Measurements from ENCODE around the gene RCOR2.

RCOR2 gene

DNA sequence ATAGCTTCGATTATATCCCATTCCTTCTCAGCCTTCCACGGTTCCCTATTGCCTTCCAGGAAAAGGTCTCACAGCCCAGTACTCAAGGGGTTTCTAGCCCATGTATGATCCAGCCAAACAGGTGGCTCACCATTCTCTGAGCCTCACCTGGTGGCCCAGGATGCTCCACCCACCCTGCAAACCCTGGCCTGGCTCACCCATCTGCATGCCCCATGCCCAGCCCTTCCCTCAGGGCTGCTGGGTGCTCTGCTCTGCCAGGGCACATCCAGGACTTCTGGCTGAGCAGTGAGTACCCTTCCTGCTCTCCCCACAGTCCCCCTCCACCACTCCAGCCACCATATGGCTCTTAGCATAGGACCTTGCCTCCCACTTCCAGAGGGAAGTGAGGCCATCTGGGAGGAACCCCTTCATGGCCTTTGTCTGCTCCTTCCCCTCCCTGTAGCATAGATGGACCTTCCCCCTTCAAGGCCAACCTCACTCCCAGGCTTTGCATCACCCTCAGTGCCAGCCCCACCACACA lies 5.8 kb upstream of the RCOR2 start:
- no peak for DNase-seq (ENCODE audit: low spot score)

DNA sequence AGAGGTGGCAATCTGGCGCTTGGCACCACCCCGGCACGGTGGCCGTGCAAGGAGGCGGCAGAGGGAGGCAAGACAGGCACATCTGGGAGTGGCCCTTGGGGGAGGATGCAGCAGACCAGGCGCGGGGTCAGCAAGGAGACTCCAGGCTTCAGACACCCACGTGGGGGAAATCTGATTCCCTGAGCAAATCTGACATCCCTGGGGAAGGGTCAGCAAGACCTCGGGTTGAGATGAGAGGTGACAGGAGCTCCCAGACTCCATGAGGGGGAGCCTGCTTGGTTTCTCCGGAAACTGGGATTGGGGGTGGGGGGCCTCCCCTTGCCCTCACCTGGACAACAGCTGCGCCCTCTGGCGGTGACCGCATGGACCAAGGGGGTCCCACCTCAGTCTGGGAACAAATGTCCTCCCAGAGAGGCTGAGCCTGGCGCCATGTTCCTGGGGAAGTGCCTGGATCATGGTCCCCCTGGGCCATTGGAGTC lies 4.0 kb upstream of the RCOR2 start:
- peak; percentile 66 for DNase-seq (ENCODE audit: low spot score)

DNA sequence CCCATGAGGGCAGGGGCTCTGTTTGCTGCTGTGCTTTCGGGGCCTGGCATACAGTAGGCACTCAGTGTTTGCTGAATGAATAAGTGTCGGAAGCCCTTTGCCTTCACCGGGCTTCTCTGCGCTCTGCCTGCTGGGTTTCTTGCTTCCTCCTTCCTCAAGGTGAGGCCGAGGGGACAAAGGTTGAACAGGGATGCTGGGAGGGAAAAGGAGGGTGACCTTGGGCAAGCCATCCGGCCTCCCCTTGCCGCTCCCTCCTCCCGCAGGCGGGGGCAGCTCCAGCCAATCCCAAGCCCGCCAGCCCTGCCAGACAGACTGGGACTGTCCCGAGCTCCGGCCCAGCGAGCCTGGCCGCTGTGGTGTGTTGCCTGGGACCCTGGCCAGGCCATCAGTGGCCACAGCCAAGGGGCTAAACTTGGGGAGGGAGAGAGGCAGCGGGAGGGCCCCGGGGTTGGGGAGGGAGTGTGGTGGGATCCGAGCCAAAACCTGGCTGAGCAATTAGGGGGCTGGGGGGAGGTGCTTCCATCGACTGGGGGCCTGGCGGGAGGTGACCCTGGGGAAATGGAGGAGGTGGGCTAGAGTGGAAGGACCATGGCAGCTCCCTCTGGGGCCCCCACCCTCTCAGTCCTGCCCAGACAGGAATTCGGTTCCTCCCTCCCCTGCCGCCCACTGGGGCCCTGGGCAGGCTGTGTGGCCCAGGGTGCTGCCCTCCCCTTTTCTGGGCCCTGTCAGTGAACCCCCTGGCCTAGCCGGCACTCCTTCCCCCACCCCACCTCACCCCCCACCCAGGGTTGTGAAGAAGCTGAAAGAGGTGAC lies 3.4 kb upstream of the RCOR2 start:
- DNase-seq (ENCODE audit: low spot score) = peak; percentile 39

DNA sequence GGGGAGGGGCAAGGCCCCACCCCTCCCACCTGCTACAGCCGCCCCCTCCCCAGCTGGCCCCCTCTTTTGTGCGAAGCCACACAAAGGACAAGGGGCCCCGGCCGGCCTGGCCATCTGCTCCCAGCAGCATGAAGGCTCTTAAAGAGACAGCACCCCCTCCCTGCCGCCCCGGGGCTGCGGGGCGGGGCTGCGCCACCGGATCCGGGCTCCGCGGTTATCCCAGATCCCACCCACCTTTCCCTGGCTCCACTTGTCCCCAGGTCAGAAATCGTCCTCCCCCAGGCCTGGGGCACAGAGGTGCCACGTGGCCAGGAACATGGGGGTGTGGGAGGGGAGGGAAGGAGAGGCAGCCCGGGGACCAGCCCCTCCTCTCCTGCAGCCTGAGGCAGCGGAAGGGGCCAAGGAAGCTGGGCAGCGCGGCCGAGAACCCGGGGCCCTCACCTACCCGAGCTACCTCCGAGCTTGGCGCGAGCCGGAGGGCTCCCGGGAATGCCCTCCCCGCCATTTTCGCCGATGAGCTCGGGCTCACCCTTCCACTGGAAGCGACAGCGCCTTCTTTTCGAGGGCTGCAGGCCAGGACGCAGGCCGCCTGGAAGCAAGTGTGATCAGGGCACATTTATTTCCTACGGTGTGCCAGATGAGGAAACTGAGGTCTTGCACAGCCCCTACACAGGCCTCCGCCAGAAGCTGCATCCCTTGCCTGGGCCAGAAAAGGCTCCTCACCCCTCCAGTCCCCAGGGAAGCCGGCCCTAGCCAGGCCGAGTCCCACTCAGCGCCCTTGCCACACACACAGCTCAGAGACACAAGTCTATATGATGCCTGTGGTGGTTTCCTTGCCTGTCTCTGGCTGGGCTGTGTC lies 2.5 kb upstream of the RCOR2 start:
- no peak for DNase-seq (ENCODE audit: low spot score)

DNA sequence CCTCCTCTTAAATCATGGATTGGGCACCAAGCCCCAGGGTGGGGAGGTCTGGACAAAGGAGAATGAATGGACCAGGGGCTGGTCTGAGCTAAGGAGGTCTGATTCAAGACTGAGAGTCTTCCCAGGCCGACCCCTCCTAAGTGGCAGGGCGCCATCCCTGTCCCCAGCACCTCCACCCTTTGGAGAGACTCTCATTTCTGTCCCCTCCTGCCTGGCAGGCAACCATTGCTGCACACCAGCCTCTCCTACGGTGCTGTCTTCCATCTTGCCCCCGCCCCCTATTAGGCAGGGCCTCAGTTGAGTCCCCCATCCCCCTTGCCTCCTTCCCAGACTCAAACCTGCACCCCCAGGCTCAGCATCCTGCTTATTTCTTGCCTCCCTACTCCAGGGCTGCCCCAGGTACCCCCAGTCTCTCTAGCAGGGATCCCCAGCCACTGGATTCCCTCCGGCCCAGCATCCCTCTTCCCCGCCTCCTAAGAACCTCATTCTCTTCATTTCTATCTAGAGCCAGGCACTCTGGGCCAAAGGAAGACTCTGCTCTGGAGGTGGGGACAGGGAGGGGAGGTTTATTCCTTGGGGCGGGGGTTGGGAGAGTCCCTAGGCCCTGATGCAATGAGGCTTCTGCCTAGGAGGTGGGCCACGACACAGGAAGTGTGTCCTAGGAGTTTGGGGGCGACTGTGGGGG lies 1.7 kb upstream of the RCOR2 start:
- no peak for DNase-seq (ENCODE audit: low spot score)

DNA sequence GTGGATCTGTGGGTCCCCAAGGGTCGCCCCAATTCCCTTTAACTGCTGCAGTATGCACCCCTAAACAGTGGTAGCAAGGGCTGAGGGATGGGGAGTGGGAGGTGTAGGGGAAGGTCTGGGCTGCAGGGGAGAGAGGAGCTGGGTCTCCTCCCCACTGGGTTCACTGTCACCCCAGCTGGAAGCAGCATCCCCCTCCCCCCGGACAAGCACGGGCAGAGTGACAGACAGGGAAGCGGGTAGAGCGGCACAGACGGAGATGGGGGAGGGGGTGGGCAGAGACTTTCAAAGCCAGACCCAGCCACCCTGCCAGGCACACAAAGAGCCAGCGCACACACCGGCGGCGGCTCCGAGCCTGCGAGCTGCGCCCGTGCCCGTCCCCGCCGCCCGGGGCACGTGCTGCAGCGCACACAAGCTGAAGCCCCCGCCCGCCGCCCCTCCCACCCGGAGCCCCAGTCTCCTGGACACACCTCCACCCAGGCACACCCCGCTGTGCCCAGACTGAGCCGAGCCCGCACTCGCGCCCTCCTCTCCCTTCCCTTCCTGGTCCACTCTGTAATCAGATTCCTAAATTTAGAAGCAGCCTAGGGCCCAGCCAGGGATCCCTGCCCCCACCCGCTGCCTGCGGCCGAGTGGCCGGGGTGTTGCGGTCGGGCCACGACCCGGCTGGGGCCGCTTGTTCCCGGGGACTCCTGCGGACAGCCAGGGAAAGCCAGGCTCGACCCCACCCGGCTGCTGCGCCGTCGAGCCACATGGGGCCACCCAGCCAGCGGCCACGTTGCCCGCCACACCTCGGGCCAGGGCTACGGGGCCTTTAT lies 935 bp upstream of the RCOR2 start:
- peak; percentile 59 for DNase-seq (ENCODE audit: low spot score)

DNA sequence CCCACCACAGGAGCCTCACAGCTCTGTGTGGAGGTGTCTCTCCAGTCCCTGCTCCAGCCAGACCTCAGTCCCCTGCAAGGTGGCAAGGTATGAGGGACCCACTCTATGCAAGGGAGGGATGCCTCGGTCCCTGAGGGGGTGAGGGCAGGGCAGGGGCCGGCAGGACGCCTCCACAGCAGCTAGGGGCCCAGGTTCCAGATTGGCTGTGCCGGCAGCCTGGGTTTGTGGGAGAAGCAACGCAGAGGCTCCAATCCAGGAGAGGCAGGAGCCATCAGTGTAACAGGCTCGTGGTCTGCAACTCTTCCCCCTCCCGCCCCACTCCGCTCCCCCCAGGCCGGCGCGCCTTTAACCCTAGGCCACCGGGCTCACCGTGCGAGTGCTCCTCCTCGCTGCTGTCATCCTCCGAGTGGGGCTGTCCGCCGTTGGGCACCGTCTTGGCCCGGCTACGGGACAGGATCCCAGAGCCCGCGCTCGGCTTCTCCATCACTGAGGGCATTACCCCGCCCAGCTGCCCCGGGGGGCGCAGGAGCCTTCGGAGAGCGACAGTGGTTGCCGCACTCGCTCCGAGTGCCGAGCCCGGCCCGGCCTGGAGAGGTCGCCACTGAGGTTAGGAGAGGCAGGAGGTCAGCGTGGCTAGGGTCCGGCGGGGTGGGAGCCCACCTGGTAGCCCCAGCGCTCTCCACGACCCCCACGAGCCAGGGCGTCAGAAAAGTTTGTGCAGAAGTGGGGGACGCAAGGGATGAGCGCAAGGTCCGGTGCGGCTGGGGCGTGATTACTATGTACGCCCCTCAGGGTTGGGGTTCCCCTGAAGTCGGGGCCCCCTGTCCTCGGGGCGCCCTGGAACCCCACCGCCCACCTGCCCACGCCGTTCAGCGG lies 765 bp downstream of the RCOR2 start:
- peak; percentile 85 for DNase-seq (ENCODE audit: low spot score)

DNA sequence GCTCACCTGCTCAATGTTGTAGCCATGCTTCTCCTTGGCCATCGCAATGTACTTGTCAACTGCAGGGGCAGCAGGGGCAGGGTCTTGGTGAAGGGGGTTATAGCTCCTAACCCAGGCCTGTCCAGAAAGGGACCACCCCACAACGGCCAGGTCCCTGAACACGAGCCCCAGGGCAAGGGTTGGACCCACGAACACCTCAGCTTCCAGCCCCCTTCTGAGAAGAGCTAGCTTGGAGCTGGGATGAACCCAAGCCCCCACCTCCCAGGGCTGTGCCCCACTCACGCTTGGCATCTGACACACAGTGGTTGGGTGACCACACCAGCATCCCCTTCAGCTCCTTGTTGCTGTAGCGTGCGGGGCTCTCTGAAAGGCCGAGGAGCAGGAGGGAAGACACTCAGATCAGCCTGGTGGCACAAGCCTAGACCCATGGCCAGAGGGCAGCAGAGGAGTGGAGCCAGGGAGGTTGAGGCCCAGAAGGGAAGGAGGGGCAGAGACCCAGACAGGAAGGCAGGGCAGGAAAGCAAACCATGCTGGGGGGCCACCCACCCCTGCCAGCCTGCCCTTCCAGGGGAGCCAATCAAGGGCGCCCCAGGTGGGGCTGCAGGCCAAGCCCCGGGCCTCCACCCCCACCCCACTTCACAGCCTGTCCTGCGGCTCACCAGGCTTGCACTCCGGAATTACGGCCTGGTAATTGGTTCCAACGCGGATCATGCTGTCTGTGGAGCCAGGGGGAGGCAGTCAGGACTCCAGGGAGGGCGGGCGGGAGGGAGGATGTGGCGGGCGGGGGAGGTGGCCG lies 1.9 kb downstream of the RCOR2 start:
- no peak for DNase-seq (ENCODE audit: low spot score)

DNA sequence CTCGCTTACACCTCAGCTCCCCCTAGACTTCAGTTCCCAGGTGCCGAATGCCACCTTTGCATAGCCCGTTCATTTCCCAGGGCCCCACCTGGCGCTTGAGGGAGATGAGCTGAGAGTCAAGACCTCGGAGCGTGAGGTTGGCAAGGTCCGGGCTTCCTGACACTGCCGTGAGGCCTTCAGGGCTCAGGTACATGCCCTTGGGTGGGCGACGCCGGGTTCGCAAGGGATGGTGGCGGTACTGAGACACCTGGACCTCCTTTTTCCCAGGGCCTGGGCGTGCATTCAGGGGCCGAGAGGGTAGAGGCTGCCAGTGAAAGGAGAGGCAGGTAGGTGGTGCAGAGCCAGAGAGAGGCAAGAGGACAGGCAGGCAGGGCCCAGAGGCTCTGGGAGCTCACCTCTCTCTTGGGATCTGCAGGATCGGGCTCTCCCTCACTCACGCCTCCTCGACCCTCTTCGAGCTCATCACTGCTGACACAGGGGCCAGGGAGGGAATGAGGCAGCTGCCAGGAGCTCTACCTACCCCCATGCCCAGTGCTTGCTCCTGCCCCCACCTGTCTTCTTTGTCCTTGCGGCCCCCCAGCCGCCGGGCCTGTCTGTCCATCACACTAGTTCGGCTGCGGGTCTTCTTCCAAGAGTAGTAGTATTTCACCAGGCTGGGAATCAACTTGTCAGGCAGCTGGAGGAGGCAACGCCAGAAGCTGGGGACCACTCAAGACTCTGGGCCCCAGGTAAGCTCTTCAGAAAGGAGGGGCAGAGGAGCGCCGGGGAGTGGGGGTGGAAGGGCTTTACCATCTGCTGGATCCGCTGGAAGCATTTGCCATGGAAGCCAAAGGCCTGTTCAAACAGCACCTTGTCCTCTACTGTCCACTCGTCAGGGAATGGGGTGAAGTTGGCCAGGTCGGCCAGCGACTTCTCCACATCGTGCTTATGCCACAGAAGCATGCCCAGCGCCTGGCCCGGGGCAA lies 2.8 kb downstream of the RCOR2 start:
- DNase-seq (ENCODE audit: low spot score) = no peak

DNA sequence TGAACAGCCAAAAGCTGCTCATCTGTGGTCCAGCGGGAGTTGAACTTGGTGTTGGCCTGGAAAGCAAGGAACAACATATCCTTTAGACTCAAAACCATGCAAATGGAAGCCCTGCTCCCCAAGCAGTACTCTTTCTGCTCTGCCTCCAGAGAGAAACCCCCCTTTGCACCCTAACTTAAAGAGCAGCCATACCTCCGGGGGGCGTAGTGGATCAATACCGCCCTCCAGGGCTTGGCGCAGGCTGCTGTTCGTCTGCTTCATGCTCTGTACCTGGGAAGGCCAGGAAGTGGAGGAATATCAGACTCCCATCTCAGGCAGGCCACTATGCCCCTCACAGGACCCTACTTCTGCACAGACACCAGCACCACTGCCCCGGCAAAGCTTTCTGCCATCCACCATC lies 4.3 kb downstream of the RCOR2 start:
- DNase-seq (ENCODE audit: low spot score) = no peak

DNA sequence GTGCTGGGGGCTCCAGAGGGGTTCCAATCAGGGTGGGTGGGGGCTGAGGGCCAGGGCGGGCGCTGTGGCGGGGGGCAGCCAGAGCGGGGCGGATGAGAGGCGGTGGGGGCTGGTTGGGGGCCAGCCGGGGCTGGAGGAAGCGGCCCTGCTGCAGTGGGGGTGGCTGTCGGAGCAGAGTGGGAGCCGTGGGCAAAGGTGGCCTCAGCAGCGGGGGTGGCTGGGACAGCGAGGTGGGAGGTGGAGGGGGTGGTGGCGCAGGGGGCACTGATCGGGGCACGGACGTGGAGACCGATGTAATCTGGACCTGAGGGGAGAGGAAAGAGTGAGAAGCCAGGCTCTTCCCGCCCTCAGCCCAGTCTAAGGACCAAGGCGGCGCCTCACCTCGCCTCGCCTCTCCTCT lies 5.1 kb downstream of the RCOR2 start:
- DNase-seq (ENCODE audit: low spot score) = no peak

DNA sequence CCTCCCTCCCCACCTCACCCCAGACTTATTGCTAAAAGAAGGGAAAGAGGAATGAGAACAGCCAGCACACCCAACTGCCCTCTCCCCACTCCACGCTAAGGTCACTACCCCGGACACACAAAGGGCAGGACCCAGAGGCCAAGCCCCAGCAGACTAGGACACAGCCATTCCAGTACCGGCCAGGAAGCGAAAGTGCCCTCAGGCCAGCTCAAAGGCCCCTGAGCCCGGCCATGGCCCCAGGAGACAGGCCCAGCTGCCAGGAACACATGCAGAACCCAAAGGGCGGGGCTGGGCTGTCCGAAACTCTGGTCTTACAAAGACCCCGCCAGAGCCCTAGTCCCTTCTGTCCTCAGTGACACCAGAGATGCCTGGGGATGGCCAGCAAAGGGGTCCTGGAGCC lies 5.5 kb downstream of the RCOR2 start:
- DNase-seq (ENCODE audit: low spot score) = no peak

DNA sequence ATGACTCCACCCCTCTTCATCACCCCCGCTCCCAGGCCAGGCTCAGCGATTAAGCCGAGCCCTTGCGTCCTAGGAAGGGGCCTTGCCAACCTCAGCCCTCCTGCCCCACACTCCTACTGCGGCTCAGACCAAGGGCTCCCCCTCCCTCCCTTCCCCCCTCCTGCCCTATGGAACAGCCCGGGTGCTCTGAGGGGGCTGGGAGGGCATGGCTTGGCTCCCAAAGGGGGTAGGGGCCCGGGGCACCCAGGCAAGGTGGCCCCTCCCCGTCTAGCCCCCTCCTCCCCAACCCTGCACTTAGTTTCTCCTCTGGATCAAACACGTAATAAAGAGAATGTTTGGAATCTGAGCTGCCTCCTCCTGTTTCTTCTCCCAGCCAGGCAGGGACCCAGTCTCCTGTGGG lies 6.3 kb downstream of the RCOR2 start:
- DNase-seq (ENCODE audit: low spot score) = no peak

DNA sequence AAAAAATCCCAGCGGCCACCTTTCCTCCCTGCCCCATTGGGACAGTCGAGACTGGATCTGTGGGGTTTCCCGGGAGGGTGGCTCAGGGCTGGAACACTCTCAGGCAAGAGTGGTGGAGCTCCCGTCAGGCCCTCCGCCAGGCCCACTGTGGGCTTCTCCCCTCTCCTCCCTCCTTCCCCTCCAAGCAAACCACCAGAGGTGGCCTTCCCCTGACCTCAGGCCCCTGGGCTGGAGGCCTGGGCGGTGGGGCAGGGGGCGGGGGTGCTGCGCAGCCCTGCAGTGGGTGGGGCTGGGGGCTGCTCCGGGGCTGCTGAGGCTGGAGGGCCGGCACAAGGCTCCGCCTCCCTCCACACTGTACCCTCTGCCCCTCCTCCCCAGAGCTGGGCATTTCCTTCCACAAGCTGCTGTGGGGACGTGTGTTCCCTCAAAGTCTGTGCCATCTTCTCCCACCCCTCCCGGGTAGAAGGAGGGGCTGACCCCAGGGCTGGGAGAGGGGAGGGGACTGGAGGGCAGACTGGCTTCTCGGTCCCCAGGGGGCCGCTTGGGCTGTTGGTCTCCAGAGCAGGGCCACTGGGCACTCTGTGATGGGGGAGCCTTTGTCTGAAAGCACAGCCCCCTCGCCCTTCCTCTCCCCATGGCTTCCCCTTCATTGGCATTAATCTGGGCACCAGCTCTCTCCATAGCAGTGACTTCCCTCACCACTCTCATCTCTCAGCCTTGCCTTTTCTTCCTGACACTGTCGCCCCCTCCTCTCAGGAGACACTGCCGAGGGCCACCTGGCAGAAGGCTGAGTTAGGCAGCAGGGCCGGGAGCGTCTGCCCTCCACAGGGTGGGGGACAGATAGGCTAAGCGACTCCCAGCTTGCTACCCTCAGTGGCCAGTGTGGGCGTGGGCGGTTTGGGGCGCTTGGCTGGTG lies 7.1 kb downstream of the RCOR2 start:
- no peak for DNase-seq (ENCODE audit: low spot score)

DNA sequence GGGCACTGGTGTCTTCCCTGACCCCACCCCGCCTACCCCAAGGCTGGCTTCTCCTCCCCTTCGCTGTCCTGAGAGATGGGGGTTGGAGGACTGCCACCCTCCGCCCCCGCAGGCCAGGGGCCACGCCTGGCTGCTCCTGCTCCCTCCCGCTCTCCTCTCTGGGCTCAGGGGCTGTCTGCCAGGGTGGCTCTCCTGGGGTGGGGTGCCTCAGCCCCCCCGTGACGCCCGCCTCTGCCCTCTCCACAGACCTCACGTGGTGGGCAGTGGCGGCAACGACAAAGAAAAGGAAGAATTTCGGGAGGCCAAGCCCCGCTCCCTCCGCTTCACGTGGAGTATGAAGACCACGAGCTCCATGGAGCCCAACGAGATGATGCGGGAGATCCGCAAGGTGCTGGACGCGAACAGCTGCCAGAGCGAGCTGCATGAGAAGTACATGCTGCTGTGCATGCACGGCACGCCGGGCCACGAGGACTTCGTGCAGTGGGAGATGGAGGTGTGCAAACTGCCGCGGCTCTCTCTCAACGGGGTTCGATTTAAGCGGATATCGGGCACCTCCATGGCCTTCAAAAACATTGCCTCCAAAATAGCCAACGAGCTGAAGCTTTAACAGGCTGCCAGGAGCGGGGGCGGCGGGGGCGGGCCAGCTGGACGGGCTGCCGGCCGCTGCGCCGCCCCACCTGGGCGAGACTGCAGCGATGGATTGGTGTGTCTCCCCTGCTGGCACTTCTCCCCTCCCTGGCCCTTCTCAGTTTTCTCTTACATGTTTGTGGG lies 8.1 kb downstream of the RCOR2 start:
- no peak for DNase-seq (ENCODE audit: low spot score)

DNA sequence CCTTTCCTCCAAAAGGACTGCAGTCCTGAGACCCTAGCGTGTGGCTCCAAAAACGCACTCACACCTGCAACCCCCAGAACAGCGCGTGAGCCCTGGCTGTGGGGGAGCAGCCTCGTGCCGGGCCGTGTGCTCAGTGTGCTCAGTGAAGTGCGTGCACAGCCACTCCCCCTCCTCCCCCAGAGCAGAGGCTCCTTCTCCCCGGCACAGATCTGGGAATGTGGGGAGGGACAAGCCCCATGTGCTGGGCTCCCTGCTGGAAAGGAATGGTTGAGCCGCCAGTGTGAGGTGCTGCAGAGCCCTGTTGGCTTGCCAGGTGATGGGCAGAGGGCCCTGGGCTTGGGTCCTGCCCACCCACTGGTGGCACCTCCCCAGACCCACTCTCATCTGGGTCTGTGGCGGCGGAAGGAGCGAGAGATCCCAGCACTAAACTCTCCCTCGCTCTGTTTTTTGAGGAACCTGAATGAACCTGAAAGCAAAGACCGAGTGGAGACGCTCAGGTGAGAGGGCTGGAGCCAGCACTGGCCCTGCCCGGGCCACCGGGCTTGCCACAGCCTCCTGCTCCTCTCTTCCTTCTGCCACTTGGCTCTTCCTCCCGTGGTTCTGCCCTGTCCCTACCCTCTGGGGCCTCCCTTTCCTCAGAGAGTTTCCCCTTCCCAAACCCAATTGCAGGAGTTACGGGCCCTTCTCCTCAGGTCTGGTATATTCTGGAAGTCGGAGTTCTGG lies 9.0 kb downstream of the RCOR2 start:
- no peak for DNase-seq (ENCODE audit: low spot score)
